Stimulated activated CD4-positive, alpha-beta T cell treated with anti-CD3 and anti-CD28 coated beads, Interleukin-12 subunit alpha, Interleukin-12 subunit beta, amount 100 ng/mL, for 24 hours (primary cell): ENCODE data around the gene PTPRD.
"Not testable (repeated sequence)": the region's sequence is repeated elsewhere in the genome, so short reads cannot be mapped to it uniquely, and the experiment has no call there.

ENCODE experiments used
- DNase-seq, 2 experiments: peaks; one replicate each; pipeline ENCODE4 v3.0.0-alpha.2; 2020; ENCODE audit warnings: low read depth in 2 of 2

PTPRD gene

DNA sequence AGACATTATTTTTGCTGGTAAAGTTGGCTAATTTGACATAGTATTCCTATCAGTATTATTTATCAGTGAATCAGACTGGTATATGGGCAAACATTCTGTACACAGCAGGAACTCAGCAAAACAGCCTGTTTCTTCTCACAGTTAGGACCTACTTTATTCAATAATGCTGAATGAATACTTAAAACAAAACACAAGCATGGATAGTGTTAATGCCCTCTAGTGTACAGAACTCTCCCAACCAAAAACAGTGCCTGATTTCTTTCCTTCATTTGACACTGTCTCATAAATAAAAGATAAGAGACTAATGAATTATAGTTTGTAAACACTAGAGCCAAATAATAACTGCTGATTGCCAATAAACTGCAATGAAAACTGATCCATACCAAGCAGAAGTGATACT is 1113.3 kb downstream of the PTPRD start:
- no peak for DNase-seq

DNA sequence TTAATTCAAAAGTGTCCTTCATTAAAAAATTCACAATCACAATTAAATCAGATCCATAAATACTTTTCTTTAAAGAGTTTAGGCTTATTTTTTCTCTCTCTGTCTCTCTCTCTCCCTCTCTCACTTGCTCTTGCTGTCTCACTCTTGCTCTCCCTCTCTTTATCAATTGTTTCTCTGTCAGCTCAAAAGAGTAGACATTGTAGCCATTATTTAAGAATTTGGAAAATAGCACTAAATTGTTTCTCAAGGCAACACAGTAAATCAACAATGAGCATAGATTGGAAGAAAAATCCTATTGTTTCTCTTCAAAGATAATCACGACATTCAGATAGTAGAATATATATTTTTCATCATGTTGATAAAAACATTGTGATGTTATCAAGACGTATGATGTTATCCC is 1114.0 kb downstream of the PTPRD start:
- no peak for DNase-seq

DNA sequence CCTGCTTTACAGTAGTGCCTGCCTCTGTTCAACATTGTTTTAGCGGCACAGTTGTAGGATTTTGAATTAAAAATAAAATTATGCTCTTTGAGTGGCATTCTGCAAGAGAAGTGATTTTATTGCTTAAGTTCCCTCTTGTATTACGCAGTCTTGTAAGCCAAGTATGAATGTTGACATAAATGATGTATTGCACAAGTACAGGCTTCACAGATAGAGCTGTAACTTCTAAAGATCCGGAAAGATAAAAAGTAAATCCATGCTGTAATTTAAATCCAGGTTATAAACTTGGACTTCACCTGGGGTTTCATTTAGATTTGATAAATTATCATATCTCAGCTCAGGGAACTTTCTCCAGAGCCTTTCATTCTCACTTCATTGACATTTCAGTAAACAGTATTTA is 1114.7 kb downstream of the PTPRD start:
- DNase-seq, result no peak

DNA sequence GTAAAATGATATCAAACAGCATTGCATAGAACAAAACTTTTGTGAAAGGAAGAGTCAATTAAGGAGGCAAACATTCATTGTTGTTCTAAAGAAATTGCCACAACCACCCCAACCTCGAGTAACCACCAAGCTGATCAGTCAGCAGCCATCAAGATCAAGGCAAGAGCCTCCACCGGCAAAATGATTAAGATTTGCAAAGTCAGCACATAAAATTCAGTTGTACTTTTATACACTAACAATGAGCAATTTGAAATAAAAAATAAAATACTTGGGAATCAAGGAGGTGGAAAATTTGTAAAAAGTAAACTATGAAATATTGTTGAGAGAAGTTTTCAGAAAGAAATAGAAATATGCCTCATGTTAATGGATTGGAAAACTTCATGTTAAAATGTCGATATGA is 1118.5 kb downstream of the PTPRD start:
- DNase-seq, result no peak

DNA sequence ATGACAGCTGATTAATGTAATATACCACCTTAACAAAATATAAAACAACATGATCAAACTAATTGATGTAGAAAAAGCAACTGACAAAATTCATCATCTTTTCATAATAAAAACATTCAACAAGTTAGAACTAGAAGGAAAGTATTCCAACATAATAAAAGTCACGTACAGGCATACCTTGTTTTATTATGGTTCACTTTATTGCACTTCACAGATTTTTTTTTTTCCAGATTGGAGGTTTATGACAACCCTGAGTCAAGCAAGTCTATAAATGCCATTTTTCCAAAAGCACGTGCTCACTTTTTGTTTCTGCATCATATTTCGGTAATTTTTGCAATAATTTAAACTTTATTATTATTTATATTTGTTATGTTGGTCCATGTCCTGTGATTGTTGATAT is 1120.3 kb downstream of the PTPRD start:
- DNase-seq, result no peak

DNA sequence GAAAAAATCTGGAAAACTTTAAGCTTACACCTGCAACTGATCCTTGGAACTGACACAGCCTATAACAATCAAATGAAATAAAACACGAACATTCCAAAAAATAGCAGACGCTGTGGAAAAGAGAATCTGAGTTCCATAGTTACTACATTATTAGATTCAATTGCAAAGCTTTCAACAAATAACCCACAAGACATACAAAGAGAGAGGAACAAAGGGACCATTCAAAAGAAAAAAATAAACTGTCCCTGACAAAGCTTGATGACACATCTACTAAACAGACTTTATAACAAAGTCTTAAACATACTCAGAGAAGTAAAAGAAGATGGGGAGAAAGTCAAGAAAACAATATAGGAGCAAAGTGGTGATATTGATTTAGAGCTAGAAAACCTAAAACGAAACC is 1123.6 kb downstream of the PTPRD start:
- DNase-seq, result no peak

DNA sequence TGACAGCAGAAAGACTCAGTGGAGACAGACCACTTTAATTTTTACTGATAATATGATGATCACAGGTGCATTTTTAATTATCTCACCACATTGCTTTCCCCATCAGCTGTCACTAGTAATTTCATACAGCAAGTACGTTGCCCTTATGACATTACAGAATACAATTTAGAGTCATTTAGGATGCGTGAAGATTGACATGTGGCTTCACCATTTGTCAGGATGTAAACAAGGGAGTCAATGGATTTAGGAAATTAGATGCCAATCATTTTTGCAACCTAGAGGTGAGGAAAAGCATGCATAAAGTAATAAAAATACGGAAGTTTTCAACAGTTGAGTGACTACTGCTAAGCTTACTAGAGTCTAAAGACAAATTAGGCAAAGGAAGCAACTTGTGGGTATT is 1129.6 kb downstream of the PTPRD start:
- no peak for DNase-seq

DNA sequence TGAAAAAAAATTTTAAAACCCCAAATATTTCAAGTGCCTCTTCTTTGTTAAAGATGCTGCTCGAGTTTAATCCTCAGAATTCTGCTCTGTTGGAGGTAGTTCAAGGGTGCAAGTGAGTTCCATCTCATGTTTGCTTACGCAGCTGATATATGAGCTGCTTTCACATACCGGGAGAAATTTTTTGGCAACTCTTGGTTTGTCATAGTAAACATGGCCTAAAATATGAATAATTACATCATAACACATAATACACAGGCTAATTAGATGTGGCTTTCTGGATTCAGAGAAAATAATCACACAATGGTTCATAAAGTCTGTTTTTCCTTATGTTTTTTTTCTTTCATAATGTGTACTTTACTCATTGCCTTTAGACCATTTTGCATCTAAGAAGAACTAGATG is 1134.1 kb downstream of the PTPRD start:
- no peak for DNase-seq

DNA sequence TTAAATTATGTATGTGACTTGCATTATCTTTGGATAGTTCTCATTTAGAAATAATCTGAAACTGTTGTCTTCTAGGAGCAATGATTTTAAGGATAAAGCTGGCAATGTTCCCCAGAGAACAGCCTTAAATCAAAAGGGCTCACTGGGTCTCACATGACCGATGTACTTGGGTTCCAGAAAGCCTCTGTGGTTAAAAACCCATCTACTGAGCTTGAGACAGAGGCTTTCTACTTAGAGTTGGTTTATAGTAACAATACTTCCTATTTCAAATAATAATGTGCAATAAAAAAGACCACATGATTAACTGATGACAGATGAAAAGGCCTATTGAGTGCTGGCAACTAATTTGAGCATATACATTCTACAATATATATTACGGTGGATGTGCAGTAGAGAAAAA is 1143.5 kb downstream of the PTPRD start:
- no peak for DNase-seq

DNA sequence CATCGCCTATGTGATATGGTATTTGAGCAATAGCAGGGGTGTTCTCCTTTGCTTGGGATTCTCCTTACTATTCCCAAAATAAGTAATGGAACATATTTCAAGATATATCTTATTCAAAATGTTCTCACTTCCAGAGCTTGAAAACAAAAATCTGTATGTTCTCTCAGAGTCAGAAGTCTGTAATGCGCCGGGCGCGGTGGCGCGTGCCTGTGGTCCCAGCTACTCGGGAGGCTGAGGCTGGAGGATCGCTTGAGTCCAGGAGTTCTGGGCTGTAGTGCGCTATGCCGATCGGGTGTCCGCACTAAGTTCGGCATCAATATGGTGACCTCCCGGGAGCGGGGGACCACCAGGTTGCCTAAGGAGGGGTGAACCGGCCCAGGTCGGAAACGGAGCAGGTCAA is 1170.9 kb downstream of the PTPRD start:
- DNase-seq, result not testable (repeated sequence)

DNA sequence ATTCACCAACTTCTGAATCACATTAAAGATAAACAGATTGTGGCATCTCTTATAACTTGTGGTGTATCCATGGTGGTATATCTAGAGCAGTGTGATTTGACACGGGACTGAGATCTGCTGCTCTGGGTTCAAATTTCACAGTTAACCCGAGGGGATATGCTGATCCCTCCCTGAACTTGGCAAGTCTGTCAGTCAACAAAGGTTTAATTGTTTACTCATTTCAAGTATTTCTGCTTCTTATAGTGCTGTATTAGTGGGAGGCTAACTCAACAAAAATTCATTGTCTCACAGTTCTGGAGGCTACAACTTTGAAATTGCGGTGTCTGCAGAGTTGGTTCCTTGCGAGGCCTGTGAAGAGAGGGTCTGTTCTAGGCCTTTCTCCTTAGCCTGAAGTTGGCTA is 1175.2 kb downstream of the PTPRD start:
- DNase-seq, result no peak

DNA sequence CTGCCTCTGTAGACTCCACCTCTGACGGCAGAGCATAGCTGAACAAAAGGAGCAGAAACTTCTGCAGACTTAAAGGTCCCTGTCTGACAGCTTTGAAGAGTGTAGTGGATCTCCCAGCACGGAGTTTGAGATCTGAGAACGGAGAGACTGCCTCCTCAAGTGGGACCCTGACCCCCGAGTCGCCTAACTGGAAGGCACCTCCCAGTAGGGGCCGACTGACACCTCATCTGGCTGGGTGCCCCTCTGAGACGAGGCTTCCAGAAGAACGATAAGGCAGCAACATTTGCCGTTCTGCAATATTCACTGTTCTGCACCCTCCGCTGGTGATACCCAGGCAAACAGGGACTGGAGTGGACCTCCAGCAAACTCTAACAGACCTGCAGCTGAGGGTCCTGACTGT is 1186.3 kb downstream of the PTPRD start:
- DNase-seq, result not testable (repeated sequence)

DNA sequence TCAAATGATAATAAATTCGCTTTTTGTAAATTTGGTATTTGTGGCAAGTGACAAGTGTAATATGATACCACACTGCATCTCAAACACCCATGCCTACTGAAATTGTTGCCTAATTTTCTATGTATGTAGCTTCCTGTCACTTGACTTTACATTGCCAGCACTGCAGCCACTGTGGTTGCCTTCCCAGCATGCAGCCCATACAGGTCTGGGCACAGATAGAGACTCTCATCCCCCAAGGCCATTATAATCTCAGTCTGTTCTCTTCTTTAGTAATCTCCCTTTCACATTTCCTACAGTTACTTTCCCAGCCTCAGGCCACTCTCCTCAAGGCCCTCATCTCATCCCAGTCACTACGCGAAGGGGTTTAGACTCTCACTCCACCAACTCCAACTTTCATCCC is 1200.6 kb downstream of the PTPRD start:
- DNase-seq, result no peak

DNA sequence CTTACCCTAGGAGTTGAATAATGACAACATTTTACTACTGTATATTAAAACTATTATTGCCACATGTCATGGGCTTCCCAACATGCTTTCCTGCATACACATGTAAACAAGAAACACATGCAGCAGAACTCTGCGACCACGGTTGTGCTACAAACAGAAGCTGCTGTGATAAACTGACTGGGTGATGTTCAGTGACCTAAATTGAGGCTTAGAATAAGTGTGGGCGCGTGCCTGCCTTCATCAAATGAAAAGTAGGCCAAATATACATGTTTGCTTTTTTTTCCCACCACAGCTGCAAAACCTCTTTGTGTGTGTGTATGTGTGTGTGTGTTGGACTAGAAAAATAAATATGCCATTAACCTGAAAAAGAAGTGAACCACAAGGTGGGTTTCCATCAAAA is 1202.1 kb downstream of the PTPRD start:
- no peak for DNase-seq

DNA sequence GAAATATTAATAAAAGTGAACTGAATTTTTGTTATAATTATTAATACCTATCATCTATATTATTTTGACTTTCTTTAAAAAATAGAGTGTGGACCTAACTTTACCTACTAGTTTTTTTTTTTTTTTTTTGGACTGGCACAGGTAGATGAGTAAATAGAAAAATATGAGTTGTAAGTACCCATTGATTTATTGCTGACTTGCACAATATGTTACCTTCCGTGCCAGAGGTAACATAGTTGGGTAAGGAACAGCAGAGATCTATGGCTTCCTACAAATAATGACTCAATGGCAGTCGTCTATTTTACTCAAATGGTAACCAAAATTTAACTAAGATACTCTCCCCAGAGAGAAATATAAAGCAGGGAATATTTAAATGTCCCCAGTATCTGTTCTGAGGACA is 1212.8 kb downstream of the PTPRD start:
- no peak for DNase-seq

DNA sequence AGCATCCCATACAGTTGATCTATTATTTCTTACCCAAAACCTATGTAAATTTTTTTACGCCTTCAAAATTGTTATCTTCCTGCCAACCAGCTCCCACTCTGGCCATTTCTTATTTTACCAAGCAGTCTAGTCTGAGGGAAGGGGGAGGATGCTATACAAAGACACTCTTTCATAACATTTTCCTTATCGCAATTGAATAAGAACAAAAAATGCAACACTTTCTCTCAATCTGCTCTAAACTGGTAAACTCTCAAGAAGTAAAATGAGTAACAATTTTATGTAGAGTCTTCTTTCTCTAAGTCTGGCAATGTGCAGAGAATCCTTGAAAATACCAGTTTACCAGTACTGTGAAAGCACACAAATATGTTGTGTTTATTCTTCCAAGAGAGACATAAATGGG is 1216.3 kb downstream of the PTPRD start:
- no peak for DNase-seq

DNA sequence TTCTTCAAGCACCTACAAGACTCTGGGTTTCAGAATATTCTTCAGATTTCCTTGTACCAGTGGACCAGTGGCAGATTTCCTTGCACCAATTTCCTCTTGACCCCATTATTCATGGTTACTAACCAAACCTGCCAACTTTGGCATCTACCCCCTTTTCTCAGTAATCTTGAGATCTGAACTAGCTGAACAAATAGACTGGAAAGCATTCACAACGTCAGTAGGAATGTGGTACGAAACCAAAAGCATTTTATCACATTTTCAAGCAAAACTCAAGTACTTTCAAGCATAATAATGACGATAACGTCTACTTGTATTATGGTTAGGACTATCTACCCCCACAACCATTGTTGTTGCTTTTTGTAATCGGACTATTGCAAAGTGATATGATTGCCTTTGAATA is 1217.3 kb downstream of the PTPRD start:
- DNase-seq, result no peak

DNA sequence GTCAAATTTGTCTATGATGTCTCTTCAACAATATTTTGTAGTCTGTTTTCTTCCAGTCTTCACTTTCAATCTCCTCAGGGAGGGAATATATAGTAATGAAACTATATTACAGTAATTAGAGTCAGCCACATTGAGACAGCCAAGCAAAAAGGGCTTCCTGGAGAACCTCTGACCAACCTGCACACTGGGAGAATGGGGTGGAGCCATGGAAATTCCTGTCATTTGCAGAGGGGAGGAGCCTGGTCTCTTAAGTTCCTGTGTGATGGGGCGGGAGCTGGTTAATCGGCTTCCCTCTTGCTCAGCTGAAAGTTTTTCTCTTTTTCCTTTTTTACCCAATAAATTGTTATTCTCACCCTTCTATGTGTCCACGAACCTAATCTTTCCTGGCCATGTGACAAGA is 1220.0 kb downstream of the PTPRD start:
- no peak for DNase-seq

DNA sequence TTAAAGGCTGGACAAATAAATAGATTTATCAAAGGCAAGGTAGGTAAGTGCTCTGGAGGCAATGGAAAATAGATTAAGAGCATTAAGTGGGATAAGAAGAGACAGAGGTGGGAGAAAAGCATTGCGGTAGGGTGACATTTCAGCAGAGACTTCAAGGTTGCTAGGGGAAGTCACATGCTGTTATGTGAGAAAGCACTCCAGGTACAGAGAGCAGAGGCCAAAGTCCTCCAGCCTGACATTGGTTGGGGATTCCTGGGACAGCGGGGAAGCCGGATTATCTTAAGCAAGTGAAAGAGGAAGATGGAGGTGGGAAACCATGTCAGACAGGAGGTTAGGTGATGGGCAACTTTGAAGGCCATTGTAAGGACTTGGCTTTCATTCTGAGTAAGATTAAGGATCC is 1222.9 kb downstream of the PTPRD start:
- DNase-seq, result no peak

DNA sequence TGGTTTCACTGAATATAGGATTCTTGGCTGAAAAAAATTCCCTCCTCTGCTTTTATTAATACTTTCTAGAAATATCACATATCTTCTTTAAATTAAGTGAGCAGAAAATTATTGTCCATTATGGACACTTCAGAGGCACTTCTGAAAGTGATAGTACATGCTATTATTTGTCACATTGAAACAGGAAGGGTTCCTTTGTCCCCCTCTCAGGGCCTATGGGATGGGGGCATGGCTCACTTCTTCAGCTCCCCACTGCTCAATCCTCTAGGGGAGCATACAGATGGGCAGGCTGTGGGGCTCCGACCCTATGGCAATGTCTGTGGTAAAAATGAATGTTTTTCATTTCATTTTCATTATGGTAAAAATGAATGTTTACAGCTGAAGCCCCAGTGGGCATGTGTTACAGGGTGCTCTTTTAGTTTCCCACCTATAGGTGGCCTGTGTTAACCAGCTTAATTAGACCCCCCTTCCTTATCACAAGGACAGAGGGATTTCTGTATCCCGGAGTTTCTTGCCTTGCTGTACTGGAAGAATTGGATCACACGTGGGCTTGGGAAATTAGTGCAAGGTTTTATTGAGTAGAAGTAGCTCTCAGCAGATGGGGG is 1225.2 kb downstream of the PTPRD start:
- no peak for DNase-seq

DNA sequence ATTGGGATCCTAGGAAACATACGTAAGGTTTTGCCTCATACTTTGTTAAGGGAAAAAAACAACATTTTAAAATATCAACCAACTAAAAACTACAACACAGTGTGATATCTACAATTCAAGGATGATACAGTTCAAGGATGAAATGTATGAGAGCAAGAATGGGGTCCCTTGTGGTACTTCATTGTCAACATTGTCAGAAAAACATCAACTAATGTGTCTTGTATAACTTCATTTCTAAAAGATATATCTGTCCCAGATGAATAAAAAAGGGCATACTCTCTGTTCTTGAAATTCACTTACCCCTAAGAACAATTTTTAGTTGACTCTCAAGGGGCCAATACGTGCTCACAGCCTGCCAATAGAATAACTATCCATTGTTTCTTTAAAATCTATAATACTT is 1250.5 kb downstream of the PTPRD start:
- DNase-seq, result no peak

DNA sequence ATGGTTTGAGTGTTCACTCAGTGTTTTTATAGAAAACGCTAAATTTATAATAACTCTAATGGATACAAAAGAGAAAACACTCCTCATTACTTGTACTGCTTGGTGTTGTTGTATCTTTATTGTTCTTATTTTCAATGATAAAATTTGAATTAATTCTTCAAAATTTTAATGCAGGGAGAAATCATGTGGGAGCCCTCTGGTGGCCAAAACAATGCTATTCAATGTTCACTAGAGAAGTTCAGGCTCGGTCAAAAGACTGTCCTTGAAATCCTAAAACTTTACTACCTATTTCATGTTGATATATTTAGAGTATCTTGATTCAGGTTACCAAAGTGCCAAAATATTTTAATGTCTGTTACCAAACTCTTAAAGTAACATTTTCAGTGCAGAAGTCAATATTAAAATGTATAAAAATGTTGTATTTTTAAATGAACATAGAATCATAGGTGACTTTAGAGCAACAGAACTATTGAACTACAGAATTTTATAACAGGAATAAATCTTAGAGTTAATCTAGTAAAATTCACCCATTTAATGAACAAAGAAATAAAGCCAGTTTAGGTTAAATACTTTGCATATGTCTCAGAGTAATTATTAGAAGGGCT is 1259.8 kb downstream of the PTPRD start:
- DNase-seq, result no peak

DNA sequence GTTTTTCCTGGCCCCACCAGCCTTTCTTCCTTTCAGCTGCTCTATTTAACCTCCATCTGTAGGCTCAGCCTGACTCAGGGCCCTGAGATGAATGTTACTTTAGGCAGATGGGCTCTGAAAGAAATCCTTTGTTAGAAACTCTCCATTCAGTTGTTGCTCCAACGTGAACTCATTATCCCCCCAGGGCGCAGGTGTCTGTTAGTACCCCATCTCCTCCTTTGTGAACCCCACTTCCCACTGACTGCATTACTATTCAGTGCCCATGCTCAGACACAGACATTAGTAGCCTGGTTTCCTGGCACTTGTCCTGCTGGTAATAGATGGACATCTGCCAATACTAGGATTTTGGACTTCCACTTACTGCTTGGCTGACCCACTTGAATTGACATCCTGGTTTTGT is 1271.6 kb downstream of the PTPRD start:
- no peak for DNase-seq

DNA sequence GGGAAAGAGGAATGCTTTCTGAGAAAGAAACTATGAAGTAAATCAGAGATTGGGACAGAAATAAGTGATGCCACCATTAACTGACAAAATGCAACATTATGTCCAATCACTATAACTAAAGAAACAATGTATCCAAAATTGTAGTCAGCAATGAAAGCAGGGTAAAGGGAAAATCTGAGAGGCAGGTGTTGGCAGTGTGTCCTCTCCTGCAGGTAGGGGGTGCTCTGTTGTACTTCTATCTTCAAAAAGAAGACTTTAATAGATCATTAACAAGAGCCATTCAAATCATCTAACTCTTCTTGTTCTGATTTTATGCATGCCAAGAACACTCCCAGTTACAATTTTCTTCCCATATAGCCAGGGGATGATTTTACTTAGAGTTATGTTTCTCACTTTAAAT is 1275.7 kb downstream of the PTPRD start:
- no peak for DNase-seq
